HepG2 (cell line): ENCODE data around the gene NAA38. TPM values are rescaled to one million over a fixed set of nuclear protein-coding genes. Genes with fewer than 3 reads are reported as not detected.

Experiments
- ATAC-seq: fragments of 200-7000 bp; cut with Tn5 transposase; 3 replicates; pipeline ENCODE4 v1.9.1; 2020; ENCODE audit warnings: mild to moderate bottlenecking, moderate library complexity
- BruUV-seq: library from RNA; stranded (reverse); fragments of 400-500 nt; replicated peaks from 2 replicates; lab custom pipeline; 2021; lab: Mats Ljungman, UMichigan
- CTCF ChIA-PET: fragments of 300-600 bp; formaldehyde crosslinking; extraction: SDS; loops from one replicate; lab custom pipeline; 2021; ENCODE audit warnings: low total read pairs, inconsistent platforms, low intra/inter-chr PET ratio; lab: Yijun Ruan, JAX
- POLR2A ChIA-PET: fragments of 350-600 bp; sonication (Branson Sonifier 250); formaldehyde crosslinking; loops from one replicate; lab custom pipeline; 2020; ENCODE audit warnings: antibody characterized with exemption, inconsistent platforms; lab: Yijun Ruan, JAX
- DNase-seq: peaks from one replicate; pipeline ENCODE4 v3.0.0-alpha.2; 2015; ENCODE audit warnings: low spot score
- FAIRE-seq: peaks from 3 replicates; lab custom pipeline; 2011; peaks lifted over from hg19 to GRCh38; lab: Jason Lieb, UNC
- H2AFZ ChIP-seq: one replicate; pipeline ENCODE4 v1.6.1; 2011; ENCODE audit warnings: low read length, inconsistent platforms
- H3K27ac ChIP-seq: fragments of 300-600 bp; 3 replicates; pipeline ENCODE4 v1.8.0; 2011; ENCODE audit warnings: mixed run types, mild to moderate bottlenecking, mixed read lengths, low read length, inconsistent platforms; ENCODE audit not compliant: insufficient read depth; ENCODE audit errors: extremely low read length
- H3K27me3 ChIP-seq, 2 experiments: fragments of 200-600 bp in 1 of 2; 2 replicates in 1 of 2; 3 replicates in 1 of 2; pipeline versions ENCODE4 v1.6.0 to v1.8.0; 2011; ENCODE audit warnings: low read length in 2 of 2, mild to moderate bottlenecking in 2 of 2, moderate library complexity in 2 of 2, inconsistent platforms in 1 of 2; ENCODE audit not compliant: insufficient read depth in 2 of 2, control insufficient read depth in 1 of 2
- H3K36me3 ChIP-seq, 2 experiments: fragments of 200-600 bp in 1 of 2; replicated peaks in 1 of 2; 2 replicates in 1 of 2; 3 replicates in 1 of 2; pipeline versions ENCODE4 v1.5.1 to v1.8.0; 2011; ENCODE audit warnings: low read length in 2 of 2, inconsistent platforms in 1 of 2; ENCODE audit not compliant: insufficient read depth in 2 of 2, control insufficient read depth in 1 of 2
- H3K4me1 ChIP-seq: 2 replicates; pipeline ENCODE4 v1.5.1; 2012; ENCODE audit warnings: low read length, inconsistent platforms; ENCODE audit not compliant: insufficient read depth
- H3K4me2 ChIP-seq: 2 replicates; pipeline ENCODE4 v1.6.0; 2011; ENCODE audit warnings: low read depth, low read length, inconsistent platforms
- H3K4me3 ChIP-seq, 3 experiments: fragments of 200-600 bp in 1 of 3; sonication (generic), shearing (Covaris generic) in 1 of 3; replicated peaks in 1 of 3; 2 replicates each; pipeline ENCODE4 v1.5.1; 2011 to 2016; ENCODE audit warnings: low read length in 3 of 3, inconsistent platforms in 2 of 3, low read depth in 2 of 3, mild to moderate bottlenecking in 2 of 3, control low read depth in 1 of 3, mixed read lengths in 1 of 3; ENCODE audit not compliant: insufficient read depth in 1 of 3
- H3K79me2 ChIP-seq: one replicate; pipeline ENCODE4 v1.6.1; 2011; ENCODE audit warnings: low read length, inconsistent platforms; ENCODE audit not compliant: insufficient read depth
- H3K9ac ChIP-seq: 2 replicates; pipeline ENCODE4 v1.6.0; 2011; ENCODE audit warnings: mild to moderate bottlenecking, low read depth, low read length, inconsistent platforms; ENCODE audit not compliant: insufficient read depth
- H3K9me3 ChIP-seq: 2 replicates; pipeline ENCODE4 v1.5.1; 2012; ENCODE audit warnings: mild to moderate bottlenecking, low read length
- H4K20me1 ChIP-seq: 2 replicates; pipeline ENCODE4 v1.6.0; 2011; ENCODE audit warnings: inconsistent platforms, mild to moderate bottlenecking, low read length, moderate library complexity; ENCODE audit not compliant: insufficient read depth
- ATF1 ChIP-seq: IDR thresholded peaks from 2 replicates; pipeline ENCODE4 v1.6.1; 2016; ENCODE audit warnings: mild to moderate bottlenecking, control low read depth
- BRD4 ChIP-seq: sonication (generic); formaldehyde crosslinking; IDR thresholded peaks from 2 replicates; pipeline ENCODE4 v1.4.0; 2020; ENCODE audit warnings: missing genetic modification reagents
- ELF4 ChIP-seq: sonication (generic); formaldehyde crosslinking; IDR thresholded peaks from 2 replicates; pipeline ENCODE4 v1.5.0; 2020; ENCODE audit warnings: missing genetic modification reagents, mild to moderate bottlenecking, moderate library complexity, borderline replicate concordance
- HINFP ChIP-seq: sonication (generic); formaldehyde crosslinking; IDR thresholded peaks from 2 replicates; pipeline ENCODE4 v1.4.0; 2020; ENCODE audit warnings: low read depth, mild to moderate bottlenecking, missing genetic modification reagents
- KLF15 ChIP-seq: sonication (generic); formaldehyde crosslinking; IDR thresholded peaks from 2 replicates; pipeline ENCODE4 v1.8.1; 2023; ENCODE audit warnings: borderline replicate concordance, mild to moderate bottlenecking, inconsistent platforms, missing genetic modification reagents, mixed read lengths
- PRDM10 ChIP-seq: sonication (generic); formaldehyde crosslinking; IDR thresholded peaks from 2 replicates; pipeline ENCODE4 v1.4.0; 2020; ENCODE audit warnings: low read depth, missing genetic modification reagents
- SIN3A ChIP-seq: IDR thresholded peaks from 2 replicates; pipeline ENCODE4 v1.6.1; 2011; ENCODE audit warnings: low read depth, mild to moderate bottlenecking, control low read depth, low read length, borderline replicate concordance
- SIN3B ChIP-seq: fragments of 150-350 bp; IDR thresholded peaks from 2 replicates; pipeline ENCODE4 v1.6.1; 2014; ENCODE audit warnings: low read length
- SRSF9 ChIP-seq: fragments of 200-400 bp; formaldehyde crosslinking; IDR thresholded peaks from 2 replicates; pipeline ENCODE4 v1.6.1; 2018; ENCODE audit warnings: borderline replicate concordance, mild to moderate bottlenecking, low read depth, low read length; ENCODE audit not compliant: insufficient read depth, poor library complexity, severe bottlenecking
- ZNF33B ChIP-seq: sonication (generic); formaldehyde crosslinking; IDR thresholded peaks from 2 replicates; pipeline ENCODE4 v1.5.1; 2020; ENCODE audit warnings: mild to moderate bottlenecking, missing genetic modification reagents
- ZNF530 ChIP-seq: sonication (generic); formaldehyde crosslinking; IDR thresholded peaks from 2 replicates; pipeline ENCODE4 v1.5.0; 2020; ENCODE audit warnings: low read depth, mild to moderate bottlenecking, missing genetic modification reagents
- ZZZ3 ChIP-seq: sonication (generic); formaldehyde crosslinking; IDR thresholded peaks from 2 replicates; pipeline ENCODE4 v1.4.0; 2020; ENCODE audit warnings: missing genetic modification reagents, mild to moderate bottlenecking, borderline replicate concordance
- WGBS: methylation state at CpG from one replicate; pipeline ENCODE4 v1.1.6; 2017; ENCODE audit warnings: low lambda C conversion rate; 5-methylcytosine and 5-hydroxymethylcytosine counted together
- in situ Hi-C: cut with HindIII; loops from 2 replicates; pipeline ENCODE4 v1.10.0; 2017; ENCODE audit warnings: low pct_unique_long_range_greater_than_20kb; ENCODE audit not compliant: extremely low pct_ligation_motif_present
- intact Hi-C: fragments of 100-400 bp; cut with micrococcal nuclease; formaldehyde crosslinking; loops from one replicate; pipeline ENCODE4 v1.10.0; 2022; ENCODE audit not compliant: unreplicated experiment
- polyA plus RNA-seq, 8 experiments: library from polyadenylated mRNA; depleted of rRNA in 3 of 8; stranded (reverse) in 7 of 8; unstranded in 1 of 8; fragments of >200 nt; fragmentation: Illumina TruSeq in 4 of 8; extraction: Trizol in 4 of 8; gene quantifications; 2 replicates each; pipeline versions ENCODE4 v1.2.1 to v1.2.3, GENCODE V29; 2011 to 2016; ENCODE audit warnings: low read depth in 4 of 8, missing spikeins in 1 of 8, mixed read lengths in 1 of 8; ENCODE audit not compliant: insufficient read depth in 1 of 8
- total RNA-seq, 5 experiments: library from RNA; depleted of rRNA; stranded (reverse); fragments of >200 nt; fragmentation: Illumina TruSeq; extraction: Trizol; gene quantifications; 2 replicates each; pipeline ENCODE4 v1.2.3, GENCODE V29; 2016; ENCODE audit warnings: low read depth in 1 of 5
- TF ChIP-seq, protein P1 (sequence below): sonication (generic); formaldehyde crosslinking; IDR thresholded peaks from 2 replicates; pipeline ENCODE4 v1.4.0; 2020; ENCODE audit warnings: missing genetic modification reagents

Gene NAA38
- total and polyA plus RNA-seq, 2 of the 13 experiments (the other 11 are each of a cell fraction or from before 2014, with no cell fraction given): 46.9 to 91.6 TPM

DNA sequence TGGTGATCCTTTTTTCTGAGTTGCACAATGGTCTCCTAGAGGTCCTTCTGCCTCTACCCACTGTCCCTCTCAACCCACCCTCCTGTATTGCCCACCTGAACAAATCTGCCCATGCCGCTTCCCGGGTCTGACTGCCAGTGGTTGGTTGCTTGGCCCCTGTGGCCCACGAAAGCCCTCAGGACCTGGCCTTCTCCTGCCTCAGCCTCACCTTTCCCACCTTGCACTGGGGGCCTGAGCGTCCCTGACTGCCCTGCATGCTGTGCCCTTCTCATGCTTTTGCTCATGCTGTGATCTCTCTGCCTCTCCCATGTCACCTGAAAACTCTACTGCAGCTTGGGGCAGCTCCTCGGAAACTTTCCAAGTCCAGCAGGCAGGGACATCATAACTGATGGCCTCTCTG lies 37.1 kb downstream of the NAA38 start (continued):
- TF ChIP-seq HINFP (CRISPR knock-in tag): no peak
- no peak for TF ChIP-seq ELF4 (CRISPR knock-in tag)
- TF ChIP-seq SRSF9: no peak

- DNase-seq (no peak), ATAC-seq (no peak), FAIRE-seq (no peak)
- no TSS peak for BruUV-seq
- 44% methylated on average over 21 of the region's 27 CpGs for WGBS
- intact Hi-C loops (no loop called here), in situ Hi-C loops (no loop called here)
- Histone ChIP-seq H3K4me3 (no peak overlapping the region), H3K4me1 (no peaks in the 10 kb centered on the region), H3K27me3 (peaks cover 1 to 46% of the 10 kb centered on the region in 2 experiments; a peak in 4 of 5 replicates), H3K9ac (no peak overlapping the region), H3K36me3 (no peaks in the 10 kb centered on the region), H3K9me3 (no peaks in the 10 kb centered on the region), H4K20me1 (no peaks in the 10 kb centered on the region), H2AFZ (no peak overlapping the region), H3K27ac (no peak overlapping the region), H3K79me2 (no peaks in the 10 kb centered on the region), H3K4me2 (no peak overlapping the region)
- CTCF ChIA-PET: no interaction called here
- POLR2A ChIA-PET: no interaction called here
- no peak for TF ChIP-seq BRD4 (CRISPR knock-in tag)
- no peak for TF ChIP-seq ZZZ3
- TF ChIP-seq KLF15 (CRISPR knock-in tag): no peak
- no peak for TF ChIP-seq ATF1 (CRISPR knock-in tag)
- no peak for TF ChIP-seq SIN3B
- TF ChIP-seq SIN3A: no peak
- TF ChIP-seq, protein P1, sequence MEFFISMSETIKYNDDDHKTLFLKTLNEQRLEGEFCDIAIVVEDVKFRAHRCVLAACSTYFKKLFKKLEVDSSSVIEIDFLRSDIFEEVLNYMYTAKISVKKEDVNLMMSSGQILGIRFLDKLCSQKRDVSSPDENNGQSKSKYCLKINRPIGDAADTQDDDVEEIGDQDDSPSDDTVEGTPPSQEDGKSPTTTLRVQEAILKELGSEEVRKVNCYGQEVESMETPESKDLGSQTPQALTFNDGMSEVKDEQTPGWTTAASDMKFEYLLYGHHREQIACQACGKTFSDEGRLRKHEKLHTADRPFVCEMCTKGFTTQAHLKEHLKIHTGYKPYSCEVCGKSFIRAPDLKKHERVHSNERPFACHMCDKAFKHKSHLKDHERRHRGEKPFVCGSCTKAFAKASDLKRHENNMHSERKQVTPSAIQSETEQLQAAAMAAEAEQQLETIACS (CRISPR knock-in tag): no peak
- TF ChIP-seq ZNF33B: no peak
- TF ChIP-seq ZNF530 (CRISPR knock-in tag): no peak
- TF ChIP-seq PRDM10 (CRISPR knock-in tag): no peak
Observed at GRCh38 chr17:7818746-7819645, 38.4 kb downstream of the NAA38 start.
